DOHH2 (cell line): Measurements from ENCODE around the gene SOX12.

Source experiments
- CTCF ChIP-seq: fragments of 200-600 bp; sonication (generic); IDR thresholded peaks from one replicate; pipeline ENCODE4 v1.5.1; 2014; ENCODE audit warnings: antibody characterized with exemption, mild to moderate bottlenecking, low read depth, low read length; ENCODE audit not compliant: poor library complexity, severe bottlenecking
- EZH2phosphoT487 ChIP-seq: fragments of 200-600 bp; sonication (generic); IDR thresholded peaks from 2 replicates; pipeline ENCODE4 v1.6.1; 2017; ENCODE audit warnings: borderline replicate concordance, mild to moderate bottlenecking, antibody characterized with exemption, low read length, moderate library complexity, mixed read lengths

- TF ChIP-seq CTCF (no peak), EZH2phosphoT487 (no peak)
Observed at GRCh38 chr20:346640-347316, 21.4 kb downstream of the SOX12 start, which contains the start of gene NRSN2.
